Spleen (tissue), 11 donors: ENCODE data around the gene CIRBP. TPM values are rescaled to one million over a fixed set of nuclear protein-coding genes. Genes with fewer than 3 reads are reported as not detected.

Experiments
- DNase-seq: peaks from one replicate; pipeline ENCODE4 v3.0.0-alpha.2; 2020
- H3K27ac ChIP-seq, 8 donors: fragments of 200-600 bp; sonication (generic) in 7 of 8; 1 replicate in 4 of 8; 2 replicates in 4 of 8; pipeline versions ENCODE4 v1.5.0 to v1.8.0; 2016 to 2021; ENCODE audit warnings: inconsistent platforms in 4 of 8, mild to moderate bottlenecking in 4 of 8, moderate library complexity in 1 of 8
- H3K27me3 ChIP-seq, 7 donors: fragments of 200-600 bp; sonication (generic) in 6 of 7; replicated peaks in 1 of 7; 1 replicate in 4 of 7; 2 replicates in 3 of 7; pipeline versions ENCODE4 v1.5.0 to v1.8.0; 2016 to 2021; ENCODE audit warnings: inconsistent platforms in 3 of 7, mild to moderate bottlenecking in 1 of 7
- H3K36me3 ChIP-seq, 6 donors: fragments of 200-600 bp; sonication (generic) in 5 of 6; 1 replicate in 4 of 6; 2 replicates in 2 of 6; pipeline versions ENCODE4 v1.5.0 to v1.8.0; 2016 to 2021; ENCODE audit warnings: inconsistent platforms in 2 of 6
- H3K4me1 ChIP-seq, 6 donors: fragments of 200-600 bp; sonication (generic) in 5 of 6; 1 replicate in 3 of 6; 2 replicates in 3 of 6; pipeline versions ENCODE4 v1.5.0 to v1.8.0; 2016 to 2021; ENCODE audit warnings: inconsistent platforms in 3 of 6
- H3K4me3 ChIP-seq, 8 donors: fragments of 200-600 bp; sonication (generic) in 7 of 8; 1 replicate in 4 of 8; 2 replicates in 4 of 8; pipeline versions ENCODE4 v1.5.0 to v1.8.0; 2016 to 2021; ENCODE audit warnings: inconsistent platforms in 4 of 8, mild to moderate bottlenecking in 4 of 8, moderate library complexity in 2 of 8
- H3K9me3 ChIP-seq, 8 donors: fragments of 200-600 bp; sonication (generic) in 7 of 8; 1 replicate in 4 of 8; 2 replicates in 4 of 8; pipeline versions ENCODE4 v1.5.0 to v1.8.0; 2016 to 2021; ENCODE audit warnings: inconsistent platforms in 4 of 8
- CTCF ChIP-seq, 11 experiments: fragments of 200-600 bp in 7 of 11; fragments of 450-650 bp in 4 of 11; sonication (generic) in 4 of 11; IDR thresholded peaks in 8 of 11; conservative IDR thresholded peaks in 3 of 11; 1 replicate in 7 of 11; 2 replicates in 4 of 11; pipeline versions ENCODE4 v1.4.0 to v1.8.0; 2016 to 2021; ENCODE audit warnings: antibody characterized with exemption in 11 of 11, inconsistent platforms in 4 of 11, mild to moderate bottlenecking in 1 of 11
- POLR2A ChIP-seq, 3 donors: fragments of 450-650 bp; IDR thresholded peaks; one replicate each; pipeline ENCODE4 v1.5.1; 2017; ENCODE audit warnings: antibody characterized with exemption in 3 of 3, mild to moderate bottlenecking in 1 of 3
- POLR2AphosphoS5 ChIP-seq, 3 donors: sonication (generic); formaldehyde crosslinking; IDR thresholded peaks; one replicate each; pipeline ENCODE4 v1.5.1; 2017; ENCODE audit warnings: antibody characterized with exemption in 3 of 3
- WGBS, 5 donors: extraction: QIAGEN DNeasy Blood & Tissue Kit in 3 of 5; methylation state at CpG; one replicate each; pipeline versions ENCODE4 v1.1.5 to v1.1.7; 2013 to 2018; 5-methylcytosine and 5-hydroxymethylcytosine counted together
- intact Hi-C: fragments of 100-400 bp; cut with DNase I; formaldehyde crosslinking; loops from one replicate; pipeline ENCODE4 v1.15.0; 2023; ENCODE audit warnings: low total_unique reads
- polyA plus RNA-seq, 3 donors: library from polyadenylated mRNA; stranded (reverse); fragments of 200-250 nt; gene quantifications; one replicate each; pipeline ENCODE4 v1.2.1, GENCODE V29; 2013
- total RNA-seq, 7 donors: library from RNA; depleted of rRNA in 3 of 7; stranded (reverse); fragments of >200 nt in 3 of 7; fragmentation: NEBNext Ultra II Directional in 4 of 7; extraction: Animal tissue kit (Norgen Biotek cat#: 25700) in 4 of 7; gene quantifications; one replicate each; pipeline versions ENCODE4 v1.1.0 to v1.2.1, GENCODE V29; 2016 to 2021
- donor health status: healthy with polysubstance abuse.
- donor health status: DM: no; HTN: no; CAD: no; lungs with moderate emphysema.
- donor health status: DM: no; HTN: no; CAD: no.
- donor health status: Bipolar disorder and iron deficiency.
- donor health status: healthy.
- donor health status: DM: no; HTN: no; CAD: no.
- donor health status: DM: yes; HTN: yes; CAD: no.

CIRBP gene
- total and polyA plus RNA-seq, 10 donors = 333 to 894 (median 516) TPM

- Histone ChIP-seq H3K27ac (no peak overlapping the region), H3K4me1 (peaks cover 0 to 45% (median 22%) of the 10 kb centered on the region in 6 donors), H3K27me3 (peaks cover 4 to 98% (median 92%) of the 10 kb centered on the region in 7 donors), H3K9me3 (no peaks in the 10 kb centered on the region), H3K4me3 (no peak overlapping the region), H3K36me3 (no peaks in the 10 kb centered on the region)
- intact Hi-C loops = loop anchor here (10.0 kb wide), 1 partner anchor 86 kb away; no protein-coding TSS in a partner anchor
- DNase-seq = no peak
- TF ChIP-seq POLR2A (IDR thresholded peaks at IDR 0.05) (no peak), CTCF (IDR thresholded peaks at IDR 0.05 in 8 of 11, conservative IDR thresholded peaks at IDR 0.05 in 3 of 11) (no peak), POLR2AphosphoS5 (IDR thresholded peaks at IDR 0.05) (no peak)
- WGBS, 5 donors = 84 to 90% (median 86%) methylated on average over 11 to 41 of the region's 41 CpGs
Observed at GRCh38 chr19:1288833-1289685, 19.9 kb downstream of the CIRBP start.

- TF ChIP-seq POLR2A (IDR thresholded peaks at IDR 0.05) (no peak), CTCF (IDR thresholded peaks at IDR 0.05 in 8 of 11, conservative IDR thresholded peaks at IDR 0.05 in 3 of 11) (no peak), POLR2AphosphoS5 (IDR thresholded peaks at IDR 0.05) (no peak)
- H3K4me1 ChIP-seq = peaks cover 0 to 42% (median 22%) of the 10 kb centered on the region in 6 donors
- DNase-seq = no peak
Observed at GRCh38 chr19:1289686-1290025, 20.5 kb downstream of the CIRBP start.

GRCh38 chr19:1290196-1290702 lies 21.1 kb downstream of the CIRBP start:
- Histone ChIP-seq H3K9me3 (no peaks in the 10 kb centered on the region), H3K4me3 (no peak overlapping the region), H3K27me3 (peaks cover 9 to 98% (median 92%) of the 10 kb centered on the region in 7 donors), H3K4me1 (peaks cover 0 to 45% (median 21%) of the 10 kb centered on the region in 6 donors), H3K36me3 (no peaks in the 10 kb centered on the region), H3K27ac (no peak overlapping the region)
- 86 to 88% (median 88%) methylated on average over 18 to 24 of the region's 24 CpGs for WGBS, 5 donors
- TF ChIP-seq POLR2A (IDR thresholded peaks at IDR 0.05) = no peak
- TF ChIP-seq POLR2AphosphoS5 (IDR thresholded peaks at IDR 0.05) = no peak
- TF ChIP-seq CTCF (IDR thresholded peaks at IDR 0.05 in 8 of 11, conservative IDR thresholded peaks at IDR 0.05 in 3 of 11) = no peak
- no peak for DNase-seq
- intact Hi-C loops = no loop called here

More at GRCh38 chr19:1289686-1290025, 20.5 kb downstream of the CIRBP start:
- Histone ChIP-seq H3K27ac (no peak overlapping the region), H3K36me3 (no peaks in the 10 kb centered on the region), H3K9me3 (no peaks in the 10 kb centered on the region), H3K4me3 (no peak overlapping the region), H3K27me3 (peaks cover 5 to 98% (median 92%) of the 10 kb centered on the region in 7 donors)
- 76 to 87% (median 82%) methylated on average over 13 to 19 of the region's 19 CpGs for WGBS, 5 donors
- intact Hi-C loops = loop anchor here (10.0 kb wide), 1 partner anchor 85 kb away; no protein-coding TSS in a partner anchor
